Myocyte (in vitro differentiated cells): ENCODE data around the gene NTRK2. TPM values are rescaled to one million over a fixed set of nuclear protein-coding genes. Genes with fewer than 3 reads are reported as not detected.

Experiments
- DNase-seq: peaks from one replicate; pipeline ENCODE4 v3.0.0-alpha.2; 2012; ENCODE audit warnings: low read depth
- total RNA-seq: library from RNA; depleted of rRNA; stranded (reverse); fragments of >200 nt; gene quantifications from 2 replicates; pipeline ENCODE4 v1.2.3, GENCODE V29; 2014

The NTRK2 gene
- total RNA-seq, 1 donor from 2014 or later, result not detected

- no peak for DNase-seq
Observed at GRCh38 chr9:84966876-84967830, 297.6 kb downstream of the NTRK2 start.

GRCh38 chr9:84969084-84969483, 299.6 kb downstream of the NTRK2 start:
- DNase-seq, result no peak

DNA sequence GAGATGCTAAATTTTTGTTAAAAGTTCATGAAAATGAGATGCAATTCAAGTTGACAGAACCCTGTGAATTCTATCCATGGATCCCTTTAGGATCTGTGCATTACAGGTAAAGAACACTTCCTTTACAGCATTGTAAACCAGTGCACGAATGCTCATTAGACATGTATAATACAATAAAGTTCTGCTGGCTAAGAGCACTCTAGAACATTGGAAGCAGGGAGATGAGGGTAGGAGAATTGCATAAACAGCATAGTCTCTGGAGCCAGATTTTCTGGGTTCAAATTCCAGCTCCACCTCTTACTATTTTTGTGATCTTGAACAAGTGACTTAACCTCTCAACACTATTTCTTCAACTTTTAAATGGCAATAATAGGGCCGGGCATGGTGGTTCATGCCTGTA, 300.2 kb downstream of the NTRK2 start:
- DNase-seq, result no peak

DNA sequence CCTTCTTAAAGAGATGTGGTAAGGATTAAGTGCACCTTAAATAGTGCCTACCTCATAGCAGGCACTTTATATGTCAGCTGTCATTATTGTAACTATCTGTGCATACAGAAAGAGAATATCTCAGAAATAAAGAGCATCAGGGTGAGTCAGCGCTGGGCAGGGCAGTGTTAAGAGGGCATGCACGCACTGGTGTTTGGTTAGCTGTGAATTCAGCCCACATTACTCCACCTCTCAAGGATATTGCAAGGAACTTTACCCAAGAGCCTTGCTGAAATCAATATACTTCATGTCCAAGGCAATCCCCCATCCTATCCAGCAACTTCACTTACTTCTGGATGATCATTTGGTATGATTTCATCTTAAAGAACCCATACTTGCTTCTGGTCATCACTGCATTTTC, 300.9 kb downstream of the NTRK2 start:
- no peak for DNase-seq

DNA sequence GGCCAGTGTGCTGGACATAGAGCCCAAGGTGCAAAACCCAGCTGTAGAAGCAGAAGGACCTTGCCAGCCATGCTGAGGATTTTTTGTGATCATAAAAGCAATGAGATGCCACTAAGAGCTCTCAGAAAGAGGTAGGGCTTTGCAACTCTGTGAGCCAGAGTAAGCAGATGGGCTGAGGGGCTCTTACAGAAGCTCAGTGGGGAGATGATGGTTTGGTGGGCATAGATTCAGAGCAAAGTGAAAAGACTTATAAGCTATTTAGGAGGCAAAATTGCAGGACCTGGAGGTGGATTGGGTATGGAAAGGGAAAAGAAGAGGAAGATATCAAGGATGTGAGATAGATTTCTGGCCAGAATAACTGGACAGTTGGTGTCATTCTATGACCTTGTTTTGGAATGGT, 302.0 kb downstream of the NTRK2 start:
- DNase-seq, result no peak

- DNase-seq, result no peak
Observed at GRCh38 chr9:84974258-84974657, 304.7 kb downstream of the NTRK2 start.

GRCh38 chr9:84974855-84975254, 305.3 kb downstream of the NTRK2 start:
- DNase-seq, result no peak

- DNase-seq, result no peak
Observed at GRCh38 chr9:84975926-84976325, 306.4 kb downstream of the NTRK2 start.

GRCh38 chr9:84978661-84979060, 309.1 kb downstream of the NTRK2 start:
- no peak for DNase-seq

DNA sequence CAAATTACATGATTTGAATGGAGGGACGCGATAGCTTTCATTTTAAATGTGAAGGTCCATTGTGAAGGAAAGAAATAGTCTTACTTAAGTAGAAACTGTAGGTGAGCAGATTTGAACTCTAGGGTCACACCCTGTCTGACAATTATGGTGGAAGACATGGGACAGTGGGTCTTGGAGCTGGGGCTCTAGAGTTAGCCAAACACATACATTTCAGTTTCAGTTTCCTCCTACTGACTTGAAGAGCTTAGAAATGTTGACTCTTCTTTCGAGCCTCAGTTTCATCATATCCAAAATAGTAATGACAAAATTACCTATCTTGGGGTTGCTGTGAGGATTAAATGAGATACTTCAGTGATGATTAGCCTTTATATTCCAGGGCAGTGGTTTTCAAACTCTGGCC, 314.2 kb downstream of the NTRK2 start:
- no peak for DNase-seq

DNA sequence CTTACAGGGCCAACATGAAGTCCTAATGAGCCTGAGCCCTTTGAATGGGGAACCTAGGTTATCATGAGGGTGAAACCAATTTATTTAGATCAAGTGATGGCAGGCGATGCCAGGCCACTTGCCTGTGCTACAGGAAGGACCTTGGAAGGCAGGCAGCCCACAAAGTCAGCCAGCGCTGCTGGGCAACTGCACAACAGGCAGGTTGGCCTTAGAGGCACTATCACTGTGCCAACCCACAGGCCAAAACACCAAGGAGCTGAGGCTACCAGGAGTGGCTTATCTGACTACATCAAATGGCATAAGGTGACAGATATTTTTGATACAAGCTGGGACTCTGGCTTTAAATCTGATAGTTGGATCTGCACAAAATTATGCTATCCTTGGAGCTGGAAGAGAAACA, 319.1 kb downstream of the NTRK2 start:
- no peak for DNase-seq

DNA sequence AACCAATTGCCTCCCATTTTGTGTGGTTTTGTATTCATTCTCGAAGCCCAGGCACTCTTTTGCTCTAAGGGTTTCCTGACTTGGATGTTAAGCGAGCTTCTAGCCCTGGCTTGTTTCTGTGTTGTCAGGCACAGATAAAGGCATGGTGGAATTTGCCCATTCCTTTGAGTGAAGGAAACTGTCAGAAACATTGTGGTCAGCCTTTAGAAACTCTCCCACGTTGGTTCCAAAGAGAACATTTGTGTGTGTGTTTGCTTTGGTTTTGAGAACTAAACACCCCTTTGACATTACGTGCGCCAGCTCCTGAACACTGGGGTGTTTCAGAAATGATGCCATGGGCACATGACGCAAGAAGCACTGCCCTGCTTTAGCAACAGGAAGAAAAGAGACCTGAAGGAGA, 320.9 kb downstream of the NTRK2 start:
- DNase-seq, result no peak

- DNase-seq, result no peak
Observed at GRCh38 chr9:84990850-84991513, 321.5 kb downstream of the NTRK2 start.

GRCh38 chr9:84991514-84991870, 322.0 kb downstream of the NTRK2 start:
- no peak for DNase-seq

DNA sequence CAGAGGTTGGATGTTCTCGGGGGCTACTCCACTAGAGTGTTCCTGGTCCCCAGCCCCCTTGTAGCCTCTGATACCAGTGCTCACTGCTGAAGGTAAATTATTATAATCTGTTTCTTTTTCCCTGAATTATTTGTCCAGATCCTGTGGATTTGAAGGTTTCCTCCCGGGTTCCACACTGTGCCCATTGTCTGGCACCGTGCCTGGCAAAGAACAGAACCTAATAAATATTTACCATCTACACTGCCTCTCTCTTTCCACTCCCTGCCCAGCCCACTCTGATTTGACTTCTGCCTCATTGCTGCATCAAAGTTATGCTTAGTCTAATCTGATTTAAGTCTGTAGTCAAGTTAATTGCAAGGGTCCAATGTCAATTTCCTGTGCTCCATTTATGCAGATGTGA, 322.9 kb downstream of the NTRK2 start:
- DNase-seq, result no peak

DNA sequence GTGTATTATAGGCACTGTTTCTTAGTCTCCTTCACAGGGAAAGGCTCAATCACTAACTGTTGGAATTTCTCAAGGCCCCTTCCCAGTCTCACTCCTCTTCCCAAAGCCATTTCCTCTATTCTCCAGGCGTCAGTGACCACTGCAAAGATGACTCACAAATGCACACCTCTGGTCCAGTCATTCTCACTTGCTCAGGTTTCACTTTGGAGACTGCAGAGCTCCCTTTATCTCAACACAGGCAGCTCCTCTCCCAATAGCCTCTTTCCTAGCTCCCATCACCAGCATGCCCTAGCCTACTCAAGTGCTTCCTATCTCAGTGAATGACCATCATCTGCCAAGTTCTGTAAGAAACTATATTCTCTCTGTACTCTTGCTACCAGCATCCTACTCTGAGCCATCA, 323.6 kb downstream of the NTRK2 start:
- no peak for DNase-seq

DNA sequence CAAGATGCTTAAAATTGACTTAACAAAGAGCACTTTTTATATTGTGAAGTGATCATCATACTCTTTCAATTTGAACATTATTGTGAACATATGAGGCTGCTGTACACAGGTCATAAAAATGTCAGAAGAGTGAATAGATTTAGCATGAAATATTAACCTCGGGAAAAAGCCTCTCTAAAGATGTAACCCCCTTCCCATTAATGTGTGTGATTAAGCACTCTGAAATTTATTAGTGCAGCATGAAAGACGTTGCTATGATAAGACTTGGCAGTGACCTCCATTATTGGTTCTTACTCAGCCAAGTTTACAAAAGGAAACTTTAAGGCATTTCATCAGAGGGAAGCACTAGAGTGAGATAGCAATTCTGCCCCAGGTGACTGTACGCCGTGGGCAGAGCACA, 326.5 kb downstream of the NTRK2 start:
- no peak for DNase-seq

DNA sequence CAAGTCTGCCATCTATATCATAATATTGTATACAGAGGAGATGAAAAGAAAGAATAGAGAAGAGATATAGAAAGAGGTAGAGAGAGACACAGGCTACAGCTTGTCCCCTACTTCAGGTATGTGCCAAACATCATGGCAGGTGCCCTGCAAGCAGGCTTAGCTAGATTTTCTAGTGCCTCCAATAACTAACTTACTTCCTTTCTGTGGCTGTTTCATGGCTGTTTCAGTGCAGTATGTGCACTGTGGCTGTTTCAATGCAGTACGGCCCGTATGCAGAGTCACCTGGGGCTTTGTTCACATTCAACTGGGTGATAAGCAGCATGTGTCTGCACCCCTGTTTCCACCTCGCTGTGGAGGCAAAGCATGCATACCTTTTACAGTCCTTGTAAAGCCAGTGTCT, 327.2 kb downstream of the NTRK2 start:
- no peak for DNase-seq

- DNase-seq, result no peak
Observed at GRCh38 chr9:84997472-84997871, 327.9 kb downstream of the NTRK2 start.

DNA sequence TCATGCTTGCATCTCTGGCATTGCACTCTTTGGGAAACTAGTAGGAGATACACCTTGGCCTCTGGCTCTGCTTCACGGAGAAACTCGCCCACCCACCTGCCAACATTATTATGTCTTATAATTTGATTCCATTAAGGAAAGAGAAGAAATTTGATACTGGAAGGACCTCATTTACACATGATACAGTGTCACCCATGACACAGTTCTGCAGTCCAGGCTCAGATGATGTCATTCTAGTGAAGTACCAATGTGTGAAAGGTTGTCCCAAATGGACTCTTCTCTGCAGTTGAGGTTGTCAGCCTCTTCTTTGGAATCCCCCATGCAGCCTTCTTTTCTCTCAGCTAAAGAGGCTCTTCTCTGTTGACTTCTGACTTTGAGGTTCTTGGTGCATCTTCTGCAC, 329.1 kb downstream of the NTRK2 start:
- DNase-seq, result no peak

DNA sequence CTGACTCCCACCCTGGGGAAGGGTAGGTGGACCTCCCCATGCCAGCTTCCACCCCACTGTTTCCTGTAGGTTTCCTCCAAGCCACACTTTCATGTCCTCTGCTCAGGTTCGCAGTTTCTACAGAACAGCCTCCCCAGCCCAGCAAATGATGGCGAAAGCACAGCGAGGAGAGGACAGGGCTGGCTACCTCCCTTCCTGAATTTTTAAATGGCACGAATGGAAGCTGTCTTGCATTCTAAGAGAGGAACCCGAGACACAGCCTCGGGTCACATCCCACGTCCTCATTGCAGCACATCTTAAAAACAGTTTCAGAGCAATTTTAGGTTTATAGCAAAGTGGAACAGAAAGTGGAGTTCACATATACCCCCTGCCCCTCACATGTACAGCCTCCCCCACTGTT, 330.3 kb downstream of the NTRK2 start:
- no peak for DNase-seq

- DNase-seq, result no peak
Observed at GRCh38 chr9:85001925-85002324, 332.4 kb downstream of the NTRK2 start.
